SU-DHL-6 (cell line): ENCODE results near the gene COP1.

Experiments
- EZH2phosphoT487 ChIP-seq: fragments of 200-600 bp; sonication (generic), shearing (Covaris generic); conservative IDR thresholded peaks from 2 replicates; pipeline ENCODE4 v1.6.1; 2018; ENCODE audit warnings: mild to moderate bottlenecking, antibody characterized with exemption, low read length, moderate library complexity, mixed read lengths
- TF ChIP-seq, protein P1 (sequence below): fragments of 200-600 bp; sonication (generic); IDR thresholded peaks from one replicate; pipeline ENCODE4 v1.5.1; 2017; ENCODE audit warnings: antibody characterized with exemption, mild to moderate bottlenecking, low read length, moderate library complexity; ENCODE audit not compliant: insufficient read depth, poor library complexity, severe bottlenecking

DNA sequence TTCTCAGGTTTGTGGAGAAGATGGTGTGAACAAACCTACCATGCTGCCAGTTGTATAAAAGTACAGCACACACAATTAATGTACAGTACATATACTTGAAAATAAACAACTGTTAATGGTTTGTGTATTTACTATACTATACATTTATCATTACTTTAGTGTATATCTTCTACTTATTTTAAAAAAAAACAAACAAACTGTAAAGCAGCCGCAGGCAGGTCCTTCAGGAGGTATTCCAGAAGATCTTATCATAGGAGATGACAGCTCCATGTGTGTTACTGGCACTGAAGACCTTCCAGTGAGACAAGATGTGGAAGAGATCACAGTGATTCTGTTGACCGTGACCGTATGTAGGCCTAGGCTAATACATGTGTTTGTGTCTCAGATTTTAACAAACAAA is 155.7 kb downstream of the COP1 start:
- TF ChIP-seq, protein P1, sequence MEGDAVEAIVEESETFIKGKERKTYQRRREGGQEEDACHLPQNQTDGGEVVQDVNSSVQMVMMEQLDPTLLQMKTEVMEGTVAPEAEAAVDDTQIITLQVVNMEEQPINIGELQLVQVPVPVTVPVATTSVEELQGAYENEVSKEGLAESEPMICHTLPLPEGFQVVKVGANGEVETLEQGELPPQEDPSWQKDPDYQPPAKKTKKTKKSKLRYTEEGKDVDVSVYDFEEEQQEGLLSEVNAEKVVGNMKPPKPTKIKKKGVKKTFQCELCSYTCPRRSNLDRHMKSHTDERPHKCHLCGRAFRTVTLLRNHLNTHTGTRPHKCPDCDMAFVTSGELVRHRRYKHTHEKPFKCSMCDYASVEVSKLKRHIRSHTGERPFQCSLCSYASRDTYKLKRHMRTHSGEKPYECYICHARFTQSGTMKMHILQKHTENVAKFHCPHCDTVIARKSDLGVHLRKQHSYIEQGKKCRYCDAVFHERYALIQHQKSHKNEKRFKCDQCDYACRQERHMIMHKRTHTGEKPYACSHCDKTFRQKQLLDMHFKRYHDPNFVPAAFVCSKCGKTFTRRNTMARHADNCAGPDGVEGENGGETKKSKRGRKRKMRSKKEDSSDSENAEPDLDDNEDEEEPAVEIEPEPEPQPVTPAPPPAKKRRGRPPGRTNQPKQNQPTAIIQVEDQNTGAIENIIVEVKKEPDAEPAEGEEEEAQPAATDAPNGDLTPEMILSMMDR: no peak
- no peak for TF ChIP-seq EZH2phosphoT487
